ENCODE measurements around the gene SMIM30.
A peak's percentile ranks its signal among the peaks of the same experiment; 100 is the strongest.
"Not testable (repeated sequence)": the region's sequence is repeated elsewhere in the genome, so short reads cannot be mapped to it uniquely, and the experiment has no call there.

The SMIM30 gene

DNA sequence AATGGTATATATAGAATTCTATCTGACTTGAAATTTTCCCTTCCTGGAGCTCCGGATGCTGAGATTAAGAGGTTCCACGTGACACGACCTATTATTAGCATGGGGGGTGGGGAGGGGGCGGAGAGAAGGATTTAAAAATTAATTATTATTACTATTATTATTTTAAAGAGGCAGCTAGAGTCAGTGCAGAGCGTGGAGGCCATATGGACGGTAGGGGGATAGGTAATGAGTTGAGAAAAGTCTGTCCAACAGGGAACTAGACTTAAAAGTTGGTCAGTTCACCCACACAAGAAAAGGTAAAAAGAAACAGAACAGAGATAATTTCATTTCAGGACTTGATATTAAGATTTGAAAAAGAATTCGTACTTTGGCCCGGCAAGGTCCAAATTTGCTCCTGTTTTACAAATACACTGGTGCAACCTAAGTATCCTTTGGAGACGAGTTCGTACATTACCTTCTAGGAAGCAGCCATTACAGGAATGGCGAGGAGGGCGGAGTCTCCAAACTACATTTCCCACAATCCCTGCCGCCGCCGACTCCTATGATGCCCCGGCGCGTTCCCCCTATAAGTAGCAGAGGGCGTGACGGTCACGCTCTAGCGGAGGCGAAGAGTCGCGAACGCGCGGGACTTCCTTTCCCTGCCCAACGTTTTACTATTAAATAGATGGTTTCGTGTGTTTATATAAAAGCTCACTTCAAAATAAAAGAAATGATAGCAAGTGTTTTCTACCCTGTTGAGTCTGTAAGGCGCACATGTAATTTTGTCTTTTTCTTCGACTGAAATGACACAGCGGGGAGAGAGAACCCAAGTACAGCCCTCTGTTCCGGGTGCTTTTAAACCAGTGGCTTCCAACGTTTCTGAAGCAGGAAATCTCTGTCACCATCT is at the start of gene SMIM30:
TSS of gene SMIM30 (minus strand) at position 481 of the 886 bp plus-strand sequence. CDS start 976 bp downstream, outside the sequence.
- DNase-seq (ENCODE audit: low read depth, low spot score) = peak; percentile 28

GRCh38 chr7:113166176-113166575 is 47.8 kb upstream of the SMIM30 start:
- DNase-seq (ENCODE audit: low read depth, low spot score) = not testable (repeated sequence)

DNA sequence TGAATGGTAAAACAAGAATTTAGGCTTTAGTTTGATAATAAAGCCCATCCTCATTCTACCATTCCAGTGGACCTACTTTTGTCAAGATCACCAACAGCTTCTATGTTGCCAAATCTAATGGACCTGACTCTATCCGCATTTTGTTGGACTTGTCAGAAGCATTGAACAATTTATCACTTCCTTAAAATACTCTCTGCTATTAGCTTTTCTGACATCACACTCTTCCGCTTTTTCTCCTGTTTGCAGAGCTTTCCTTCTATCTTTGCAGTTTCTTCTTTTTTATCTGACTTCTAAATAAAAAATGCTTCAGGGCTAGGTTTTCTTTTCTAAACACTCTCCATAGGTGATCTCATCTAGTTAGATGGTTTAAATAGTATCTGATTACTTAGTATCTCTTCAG is 42.7 kb upstream of the SMIM30 start:
- DNase-seq (ENCODE audit: low read depth, low spot score) = no peak

GRCh38 chr7:113159746-113160339 is 41.5 kb upstream of the SMIM30 start:
- peak; percentile 35 for DNase-seq (ENCODE audit: low read depth, low spot score)

GRCh38 chr7:113158756-113159155 is 40.4 kb upstream of the SMIM30 start:
- DNase-seq (ENCODE audit: low read depth, low spot score) = no peak

- DNase-seq (ENCODE audit: low read depth, low spot score) = no peak
Measured at GRCh38 chr7:113154117-113154516, 35.8 kb upstream of the SMIM30 start.

DNA sequence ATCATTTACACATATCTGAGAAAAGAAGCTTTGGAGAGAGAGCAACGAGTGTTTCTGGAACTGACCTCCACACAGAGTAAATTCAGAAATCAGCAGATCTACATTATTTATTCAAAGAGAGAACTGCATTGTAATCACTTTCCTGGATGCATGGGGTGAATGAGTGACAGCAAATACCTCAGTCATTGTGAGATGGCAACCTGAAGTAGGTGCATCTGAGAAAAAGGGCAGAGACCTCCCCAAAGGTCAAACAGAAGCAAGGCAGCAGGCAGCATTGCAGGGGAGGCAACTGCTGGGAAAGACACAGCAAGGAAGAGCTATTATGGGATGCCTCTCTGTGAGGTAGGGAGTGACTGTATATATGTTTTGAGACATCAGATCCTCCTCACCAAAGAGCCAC is 26.5 kb upstream of the SMIM30 start:
- no peak for DNase-seq (ENCODE audit: low read depth, low spot score)

GRCh38 chr7:113143486-113144257 is 25.3 kb upstream of the SMIM30 start:
- DNase-seq (ENCODE audit: low read depth, low spot score) = no peak

DNA sequence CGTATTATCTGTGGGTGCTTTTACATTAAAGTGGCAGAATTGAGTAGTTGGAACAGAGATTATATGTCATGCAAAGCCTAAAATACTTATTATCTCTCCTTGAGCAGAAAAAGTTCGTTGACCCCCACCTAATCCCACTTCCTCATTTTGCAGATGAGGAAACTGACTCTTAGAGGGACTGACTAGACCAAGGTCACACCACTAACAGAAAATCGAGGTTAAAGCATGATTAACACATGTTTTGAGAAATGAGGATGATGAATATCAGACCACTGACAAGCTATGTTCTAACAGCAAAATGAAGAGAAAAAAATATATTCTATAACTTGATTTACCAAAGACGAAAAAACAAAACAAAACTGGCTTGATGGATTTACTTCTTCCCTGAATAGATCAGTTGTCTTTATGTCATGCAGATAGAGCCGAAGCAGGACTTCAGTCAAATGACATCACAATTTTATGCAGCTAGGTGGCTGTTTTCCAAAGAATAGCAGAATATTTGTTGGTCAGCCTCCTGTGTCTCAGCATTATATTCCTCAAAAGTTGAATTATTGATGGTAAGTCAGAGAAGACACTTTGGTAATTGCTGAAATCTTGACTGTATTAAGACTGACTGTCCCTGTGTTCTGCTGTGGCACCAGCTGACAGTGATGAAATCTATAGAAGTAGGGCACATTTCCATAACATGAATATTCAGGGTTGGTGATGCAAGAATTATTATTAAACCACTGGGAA is 24.2 kb upstream of the SMIM30 start:
- DNase-seq (ENCODE audit: low read depth, low spot score) = no peak

GRCh38 chr7:113141803-113142202 is 23.4 kb upstream of the SMIM30 start:
- DNase-seq (ENCODE audit: low read depth, low spot score) = no peak

DNA sequence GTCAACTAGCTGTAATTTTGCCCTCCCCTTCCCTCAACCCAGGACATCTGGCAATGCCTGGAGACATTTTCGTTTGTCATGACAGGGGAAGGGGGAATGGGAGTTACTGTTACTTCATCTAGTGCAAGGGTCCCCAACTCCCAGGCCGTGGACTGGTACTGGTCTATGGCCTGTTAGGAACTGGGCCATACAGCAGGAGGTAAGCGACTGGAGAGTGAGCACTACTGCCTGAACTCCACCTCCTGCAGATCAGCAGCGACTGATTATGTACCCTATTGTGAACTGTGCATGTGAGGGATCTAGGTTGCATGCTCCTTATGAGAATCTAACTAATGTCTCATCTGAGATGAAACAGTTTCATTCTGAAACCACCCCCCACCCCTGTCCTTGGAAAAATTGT is 22.6 kb upstream of the SMIM30 start:
- no peak for DNase-seq (ENCODE audit: low read depth, low spot score)

DNA sequence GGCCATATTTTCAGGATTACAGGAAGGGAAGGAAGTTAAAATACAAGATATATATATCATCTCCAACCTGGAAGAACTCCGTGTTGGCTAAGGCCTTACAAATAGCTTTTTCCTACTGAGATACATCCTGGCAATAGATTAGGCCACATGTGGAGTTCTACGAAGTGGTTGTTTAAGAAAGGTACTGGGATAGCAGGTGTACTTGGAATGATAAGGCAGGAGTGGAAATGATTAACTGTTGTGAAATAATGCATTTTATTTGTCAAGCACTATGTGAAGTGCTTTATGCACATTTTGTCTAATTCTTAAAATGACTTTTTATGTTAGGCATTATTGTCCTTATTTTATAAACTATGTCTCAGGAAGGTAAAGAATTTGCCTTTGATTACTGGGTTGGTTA is 18.9 kb upstream of the SMIM30 start:
- no peak for DNase-seq (ENCODE audit: low read depth, low spot score)

DNA sequence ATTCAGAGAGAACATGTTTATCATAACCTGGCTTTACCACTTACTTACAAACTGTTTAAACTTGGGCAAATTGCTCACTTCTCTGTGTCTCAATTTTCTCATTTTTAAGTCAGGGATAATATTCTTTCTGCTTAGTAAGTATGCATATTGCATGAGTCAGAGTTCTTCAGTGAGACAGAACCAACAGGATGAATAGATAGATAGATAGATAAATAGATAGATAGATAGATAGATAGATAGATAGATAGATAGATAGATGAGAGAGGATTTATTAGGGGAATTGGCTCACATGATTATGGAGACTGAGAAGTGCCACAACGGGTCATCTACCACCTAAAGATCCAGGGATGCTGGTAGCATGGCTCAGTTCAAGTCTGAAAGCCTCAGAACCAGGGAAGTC is 15.7 kb upstream of the SMIM30 start:
- no peak for DNase-seq (ENCODE audit: low read depth, low spot score)

DNA sequence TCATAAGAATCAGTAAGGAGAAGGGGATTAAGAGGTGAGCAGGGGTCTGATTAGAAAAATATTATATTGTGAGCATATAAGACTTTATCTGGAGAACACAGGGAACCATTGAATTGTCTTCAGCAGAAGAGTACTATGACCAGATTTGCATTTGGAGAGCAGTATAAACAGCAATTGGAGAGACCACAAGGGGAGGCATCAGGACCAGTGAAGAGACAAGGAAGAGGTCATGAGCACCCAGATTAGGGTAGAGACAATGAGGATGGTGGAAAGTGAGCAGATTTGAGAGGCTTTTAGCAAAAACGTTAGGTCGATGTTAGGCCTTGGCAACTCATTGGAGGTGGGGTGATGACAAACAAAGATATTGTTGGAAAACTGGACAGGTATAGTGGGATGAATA is 13.0 kb upstream of the SMIM30 start:
- no peak for DNase-seq (ENCODE audit: low read depth, low spot score)

DNA sequence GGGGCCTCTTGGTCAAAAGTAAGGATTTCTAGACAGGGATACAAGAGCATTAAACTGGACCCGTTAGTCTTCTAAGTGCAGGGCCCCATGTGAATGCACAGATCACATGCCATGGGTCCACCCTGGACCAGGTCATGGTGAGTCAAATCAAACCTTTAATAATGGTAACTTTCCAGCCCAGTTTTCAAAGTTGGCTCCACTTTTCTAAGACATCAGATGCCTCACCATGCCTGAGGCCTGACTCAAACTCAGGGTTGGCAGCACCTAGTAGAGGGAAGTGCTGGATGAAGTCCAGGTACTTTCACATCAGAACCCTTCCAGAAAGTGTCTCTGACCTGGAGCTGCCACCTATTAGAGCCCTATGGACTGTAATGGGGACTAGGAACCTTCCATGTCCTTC is 9.7 kb upstream of the SMIM30 start:
- no peak for DNase-seq (ENCODE audit: low read depth, low spot score)

- no peak for DNase-seq (ENCODE audit: low read depth, low spot score)
Measured at GRCh38 chr7:113125728-113126127, 7.4 kb upstream of the SMIM30 start.

DNA sequence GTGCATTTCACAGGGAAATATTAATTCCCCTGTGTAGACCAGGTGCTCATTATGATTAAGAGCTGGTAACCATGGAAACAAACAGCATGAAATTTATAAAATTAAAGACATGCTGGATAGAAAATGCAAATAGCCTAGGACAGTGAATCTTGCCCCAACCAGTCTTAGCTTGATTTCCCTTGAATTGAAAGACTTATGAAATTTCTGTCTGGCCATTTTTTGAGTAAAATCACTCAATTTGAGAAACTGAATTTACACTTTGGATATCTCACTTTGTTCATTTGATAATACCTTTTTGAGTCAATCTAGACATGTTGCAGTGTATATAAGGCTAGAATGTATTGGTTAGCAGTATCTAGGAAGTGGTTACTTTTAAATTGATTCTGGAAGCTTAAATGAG is 4.4 kb upstream of the SMIM30 start:
- DNase-seq (ENCODE audit: low read depth, low spot score) = no peak

GRCh38 chr7:113120647-113121046 is 2.3 kb upstream of the SMIM30 start:
- no peak for DNase-seq (ENCODE audit: low read depth, low spot score)

DNA sequence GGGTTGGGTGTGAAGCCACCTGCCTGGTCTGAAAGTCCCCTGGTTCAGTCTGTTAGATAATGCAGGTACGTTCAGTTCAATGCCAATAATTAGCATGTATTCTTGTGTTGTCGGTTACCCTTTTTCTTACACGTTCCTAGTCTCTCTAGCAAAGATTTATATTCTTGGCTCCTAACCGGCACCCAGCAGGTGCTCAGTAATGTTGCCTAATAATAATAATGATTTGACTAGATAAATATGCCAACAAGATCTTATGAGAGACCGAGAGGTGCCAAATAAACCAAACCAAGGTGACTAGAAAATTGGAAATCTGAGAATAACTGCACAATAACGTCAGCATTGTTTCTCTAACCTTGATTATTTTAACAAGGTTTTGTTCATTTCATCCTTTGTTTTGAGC is 1.1 kb upstream of the SMIM30 start:
- no peak for DNase-seq (ENCODE audit: low read depth, low spot score)

DNA sequence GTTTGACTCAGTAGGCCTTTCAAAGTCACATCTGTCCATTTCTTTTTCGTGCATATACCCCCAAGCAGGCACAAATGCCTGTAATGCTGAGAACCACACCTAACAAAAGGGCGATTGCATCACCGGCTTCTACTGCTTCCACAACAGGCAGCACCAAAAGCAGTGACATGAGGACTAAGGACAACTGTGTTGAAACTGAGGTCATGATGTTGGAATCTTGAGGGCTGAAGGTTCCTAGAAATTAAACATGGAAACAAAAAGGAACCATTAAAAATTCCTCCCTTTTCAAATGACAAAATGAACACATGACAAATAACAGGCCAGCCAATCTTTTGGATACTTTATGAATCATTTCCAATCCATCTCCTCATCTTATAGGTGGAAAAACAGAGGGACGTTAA is 980 bp downstream of the SMIM30 start:
- DNase-seq (ENCODE audit: low read depth, low spot score) = not testable (repeated sequence)

DNA sequence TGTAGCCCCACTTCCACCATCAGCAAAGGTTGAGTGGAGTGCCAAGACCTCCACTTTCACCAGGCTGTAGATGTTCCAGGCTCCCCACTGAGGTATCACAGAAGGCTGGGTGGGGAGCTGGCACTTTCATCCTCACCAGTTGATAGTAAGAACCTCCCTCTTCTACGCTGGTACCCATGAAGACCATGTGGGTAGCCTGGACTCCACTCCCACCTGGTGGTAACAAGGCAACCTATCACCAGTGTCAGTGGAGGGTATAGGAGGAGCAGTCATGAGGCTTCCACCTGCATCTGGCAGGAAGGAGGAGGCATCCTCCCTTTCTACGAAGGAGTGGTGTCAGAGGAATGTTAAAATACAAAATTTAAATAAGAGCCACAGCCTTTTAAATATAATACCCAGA is 4.4 kb downstream of the SMIM30 start:
- DNase-seq (ENCODE audit: low read depth, low spot score) = no peak

DNA sequence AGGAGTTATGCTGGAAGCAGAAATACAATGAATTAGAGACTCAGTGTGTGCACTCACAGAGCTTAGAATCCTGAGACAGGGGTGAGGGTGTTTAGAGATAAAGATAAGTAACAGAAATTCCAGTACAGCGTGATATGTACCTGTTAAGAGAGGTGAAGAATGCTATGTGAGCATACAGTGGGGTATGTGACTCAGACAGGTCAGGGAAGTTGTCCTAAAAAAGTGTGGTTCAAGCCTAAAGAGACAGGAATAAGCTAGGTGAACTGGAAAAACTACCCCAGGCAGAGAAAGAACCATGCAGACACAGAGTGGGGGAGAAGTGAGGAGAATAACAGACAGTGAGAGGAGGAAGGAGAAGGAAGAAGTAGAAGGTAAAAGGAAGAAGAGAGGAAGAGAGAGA is 8.6 kb downstream of the SMIM30 start:
- DNase-seq (ENCODE audit: low read depth, low spot score) = no peak
